ENCODE measurements around the gene PKNOX2. TPM values are rescaled to one million over a fixed set of nuclear protein-coding genes. Genes with fewer than 3 reads are reported as not detected.

Gene PKNOX2
- total RNA-seq, 1 experiment from 2014 or later, result not detected

GRCh38 chr11:125164091-125164421 is 495 bp upstream of the PKNOX2 start:
- no peaks in the 10 kb centered on the region for H3K4me1 Mint-ChIP-seq (ENCODE audit: low read depth, unreplicated experiment)
- BruUV-seq (replicated peaks), result no TSS peak
- H3K9me3 Mint-ChIP-seq (ENCODE audit: low read depth, unreplicated experiment), result no peaks in the 10 kb centered on the region
- CTCF ChIA-PET, result interaction anchor here (0.9 to 1.7 kb wide), 2 partner anchors 93 to 189 kb away, joined by 4 to 5 read pairs; no protein-coding TSS in a partner anchor
- peaks cover 100% of the 10 kb centered on the region for H3K27me3 Mint-ChIP-seq (ENCODE audit: unreplicated experiment)
- no peak overlapping the region for H3K27ac Mint-ChIP-seq (ENCODE audit: unreplicated experiment)
- H3K36me3 Mint-ChIP-seq (ENCODE audit: insufficient read depth, unreplicated experiment), result peaks cover 5% of the 10 kb centered on the region
- intact Hi-C loops (cut with micrococcal nuclease; ENCODE audit: unreplicated experiment), result loop anchor here (5.0 kb wide), 1 partner anchor 183 kb away; no protein-coding TSS in a partner anchor
- DNase-seq, result no peak
- peak overlapping the region; percentile 78 for H3K4me3 Mint-ChIP-seq (ENCODE audit: low read depth, unreplicated experiment)
- no peak for TF ChIP-seq CTCF (IDR thresholded peaks at IDR 0.05; ENCODE audit: unreplicated experiment)

- peaks cover 100% of the 10 kb centered on the region for H3K27me3 Mint-ChIP-seq (ENCODE audit: unreplicated experiment)
Observed at GRCh38 chr11:125165111-125165842, 726 bp downstream of the PKNOX2 start.

GRCh38 chr11:125165843-125166763 is 1.6 kb downstream of the PKNOX2 start:
- H3K27ac Mint-ChIP-seq (ENCODE audit: unreplicated experiment), result no peak overlapping the region
- intact Hi-C loops (cut with micrococcal nuclease; ENCODE audit: unreplicated experiment), result loop anchor here (5.0 kb wide), 1 partner anchor 231 kb away; no protein-coding TSS in a partner anchor
- BruUV-seq (replicated peaks), result no TSS peak

More at GRCh38 chr11:125165111-125165842, 726 bp downstream of the PKNOX2 start:
- intact Hi-C loops (cut with micrococcal nuclease; ENCODE audit: unreplicated experiment), result loop anchor here (5.0 kb wide), 1 partner anchor 232 kb away; no protein-coding TSS in a partner anchor
- no TSS peak for BruUV-seq (replicated peaks)
- Mint-ChIP-seq H3K4me1 (ENCODE audit: low read depth, unreplicated experiment) (no peaks in the 10 kb centered on the region), H3K4me3 (ENCODE audit: low read depth, unreplicated experiment) (peak overlapping the region; percentile 78), H3K36me3 (ENCODE audit: insufficient read depth, unreplicated experiment) (peaks cover 5% of the 10 kb centered on the region), H3K9me3 (ENCODE audit: low read depth, unreplicated experiment) (no peaks in the 10 kb centered on the region), H3K27ac (ENCODE audit: unreplicated experiment) (no peak overlapping the region)
- CTCF ChIA-PET, result interaction anchor here (0.6 to 1.7 kb wide), 6 partner anchors 23 to 273 kb away, joined by 3 to 5 read pairs (median 4); no protein-coding TSS in a partner anchor
- peak; percentile 10 for DNase-seq
- TF ChIP-seq CTCF (IDR thresholded peaks at IDR 0.05; ENCODE audit: unreplicated experiment), result no peak

More at GRCh38 chr11:125165843-125166763, 1.6 kb downstream of the PKNOX2 start:
- Mint-ChIP-seq H3K27me3 (ENCODE audit: unreplicated experiment) (peaks cover 97% of the 10 kb centered on the region), H3K36me3 (ENCODE audit: insufficient read depth, unreplicated experiment) (peaks cover 5% of the 10 kb centered on the region), H3K4me1 (ENCODE audit: low read depth, unreplicated experiment) (no peaks in the 10 kb centered on the region), H3K4me3 (ENCODE audit: low read depth, unreplicated experiment) (peak overlapping the region; percentile 78), H3K9me3 (ENCODE audit: low read depth, unreplicated experiment) (no peaks in the 10 kb centered on the region)
- no peak for DNase-seq
- TF ChIP-seq CTCF (IDR thresholded peaks at IDR 0.05; ENCODE audit: unreplicated experiment), result no peak
- CTCF ChIA-PET, result no interaction called here
